ENCODE measurements around the gene PHC2.
A peak's percentile ranks its signal among the peaks of the same experiment; 100 is the strongest.

The PHC2 gene

GRCh38 chr1:33363021-33363420 lies 67.9 kb downstream of the PHC2 start:
- DNase-seq, result no peak
- in situ Hi-C loops (cut with MboI; ENCODE audit: low pct_unique_long_range_greater_than_20kb, low sequenced_read_pairs), result no loop called here

DNA sequence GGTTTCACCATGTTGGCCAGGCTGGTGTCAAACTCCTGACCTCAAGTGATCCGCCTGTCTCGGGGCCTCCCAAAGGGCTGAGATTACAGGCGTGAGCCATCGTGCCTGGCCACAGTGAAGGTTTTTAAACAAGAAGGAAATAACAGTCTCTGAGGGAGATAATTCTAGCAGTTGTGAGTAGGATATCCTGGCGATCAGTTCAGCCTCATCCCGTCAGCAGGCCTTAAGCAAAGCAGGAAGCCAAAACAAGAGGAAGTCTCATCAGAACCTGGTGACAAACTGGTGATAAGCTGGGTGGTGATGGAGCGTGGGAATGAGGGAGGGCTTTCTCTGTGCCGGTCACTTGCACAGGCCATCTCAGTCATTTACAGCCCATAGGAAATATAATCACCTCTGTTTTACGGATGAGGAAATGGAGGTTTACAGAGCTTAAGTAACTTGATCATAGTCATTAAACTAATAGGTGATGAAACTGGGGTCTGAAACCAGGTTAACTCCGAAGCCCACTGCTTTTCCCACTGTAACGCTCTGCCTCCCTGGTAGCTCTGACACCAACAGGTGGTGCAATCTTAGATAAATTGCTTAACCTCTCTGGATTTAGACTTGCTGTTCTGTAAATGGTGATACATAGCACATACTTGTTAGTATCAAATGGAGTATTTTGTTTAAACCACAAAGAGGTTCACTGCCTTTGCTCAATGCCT lies 69.2 kb downstream of the PHC2 start:
- in situ Hi-C loops (cut with MboI; ENCODE audit: low pct_unique_long_range_greater_than_20kb, low sequenced_read_pairs), result no loop called here
- DNase-seq, result peak; percentile 67

DNA sequence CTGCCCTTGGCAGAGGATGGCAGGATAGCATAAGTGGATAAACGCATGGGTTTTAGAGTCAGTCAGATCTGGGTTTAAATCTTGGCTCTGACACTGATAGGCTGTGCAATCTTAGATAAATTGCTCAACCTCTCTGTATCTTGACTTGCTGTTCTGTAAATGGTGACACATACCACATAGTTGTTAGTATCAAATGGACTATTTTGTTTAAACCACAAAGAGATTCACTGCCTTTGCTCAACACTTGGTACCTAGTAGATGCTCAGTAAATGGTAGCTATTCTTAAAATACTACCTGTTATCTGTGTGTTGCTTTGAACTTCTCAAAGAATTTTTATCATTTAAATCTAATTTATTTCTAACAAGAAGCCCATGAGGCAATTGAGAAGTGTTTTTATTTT lies 70.5 kb downstream of the PHC2 start:
- DNase-seq, result no peak
- in situ Hi-C loops (cut with MboI; ENCODE audit: low pct_unique_long_range_greater_than_20kb, low sequenced_read_pairs), result no loop called here

DNA sequence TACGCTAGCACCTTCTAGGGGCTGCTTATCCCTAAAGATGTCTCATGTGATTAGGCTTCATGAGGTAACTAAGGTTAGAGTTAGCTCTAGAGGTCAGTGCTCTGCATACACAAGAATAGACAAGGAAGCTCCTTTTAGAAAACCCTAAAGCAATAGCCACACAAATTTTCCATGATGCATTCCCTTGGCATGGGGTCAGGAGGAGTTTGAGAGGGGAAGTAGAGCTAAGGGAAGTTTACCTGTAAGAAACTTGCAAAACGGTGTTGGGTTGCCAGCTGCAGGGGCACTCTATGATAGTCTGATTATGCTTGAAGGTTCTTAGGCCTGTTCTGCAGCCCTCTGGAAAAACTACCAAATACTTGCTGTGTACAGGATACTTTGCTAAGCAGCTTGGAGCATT lies 71.0 kb downstream of the PHC2 start:
- no peak for DNase-seq

GRCh38 chr1:33358795-33359503 lies 71.9 kb downstream of the PHC2 start:
- DNase-seq, result no peak
- in situ Hi-C loops (cut with MboI; ENCODE audit: low pct_unique_long_range_greater_than_20kb, low sequenced_read_pairs), result no loop called here

More for the DNA sequence above, 71.0 kb downstream of the PHC2 start:
- in situ Hi-C loops (cut with MboI; ENCODE audit: low pct_unique_long_range_greater_than_20kb, low sequenced_read_pairs), result no loop called here

DNA sequence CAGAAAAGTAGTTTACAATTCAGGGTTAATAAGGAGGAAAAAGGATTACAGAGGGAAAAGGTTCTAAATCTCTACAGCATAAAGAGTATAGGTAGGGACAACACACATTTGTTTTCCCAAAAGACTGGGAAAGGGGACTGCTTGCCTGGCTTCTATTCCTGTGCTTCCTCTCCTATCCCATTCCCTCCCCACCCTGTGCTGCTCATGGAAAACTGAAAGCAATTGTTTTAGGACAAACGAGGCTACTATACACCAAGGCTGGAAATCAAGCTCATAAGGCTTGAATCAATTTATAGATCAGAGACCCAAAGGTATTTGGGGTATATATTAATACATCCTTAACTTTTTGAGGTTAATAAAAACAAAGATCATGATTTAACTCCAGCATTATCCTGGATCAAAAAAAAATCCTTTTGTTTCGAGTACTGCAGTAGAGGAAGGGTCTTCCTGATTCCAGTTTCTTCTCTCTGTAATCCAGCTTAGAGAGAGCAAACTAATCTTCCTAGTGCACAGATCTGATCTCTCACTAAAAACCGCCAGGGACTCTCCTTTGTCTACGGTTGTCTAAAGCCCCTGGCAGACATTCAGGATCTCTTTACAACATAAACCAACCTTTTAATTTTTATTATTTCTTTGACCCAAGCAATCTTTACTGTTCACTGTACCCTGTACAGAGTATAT lies 72.6 kb downstream of the PHC2 start:
- DNase-seq, result no peak
- in situ Hi-C loops (cut with MboI; ENCODE audit: low pct_unique_long_range_greater_than_20kb, low sequenced_read_pairs), result no loop called here

DNA sequence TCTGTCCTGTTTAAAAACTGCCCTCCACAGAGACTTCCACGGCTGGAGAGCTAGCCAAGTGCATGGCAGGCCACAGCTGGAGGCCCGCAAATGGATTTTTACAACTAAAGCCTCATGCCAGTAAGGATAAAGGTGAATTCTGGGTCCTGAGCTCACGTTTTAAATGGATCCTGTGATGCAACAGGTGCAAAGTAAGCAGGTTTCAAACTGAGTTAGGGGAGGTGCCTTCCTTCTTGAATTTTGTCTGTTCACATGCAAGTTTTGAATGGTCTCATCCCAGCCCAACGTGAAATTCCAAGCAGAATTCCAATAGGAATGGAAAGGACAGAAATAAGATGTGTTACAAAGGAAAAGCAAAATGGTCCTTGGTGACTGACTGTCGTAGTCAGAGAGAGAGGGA lies 73.8 kb downstream of the PHC2 start:
- DNase-seq, result no peak
- in situ Hi-C loops (cut with MboI; ENCODE audit: low pct_unique_long_range_greater_than_20kb, low sequenced_read_pairs), result no loop called here

DNA sequence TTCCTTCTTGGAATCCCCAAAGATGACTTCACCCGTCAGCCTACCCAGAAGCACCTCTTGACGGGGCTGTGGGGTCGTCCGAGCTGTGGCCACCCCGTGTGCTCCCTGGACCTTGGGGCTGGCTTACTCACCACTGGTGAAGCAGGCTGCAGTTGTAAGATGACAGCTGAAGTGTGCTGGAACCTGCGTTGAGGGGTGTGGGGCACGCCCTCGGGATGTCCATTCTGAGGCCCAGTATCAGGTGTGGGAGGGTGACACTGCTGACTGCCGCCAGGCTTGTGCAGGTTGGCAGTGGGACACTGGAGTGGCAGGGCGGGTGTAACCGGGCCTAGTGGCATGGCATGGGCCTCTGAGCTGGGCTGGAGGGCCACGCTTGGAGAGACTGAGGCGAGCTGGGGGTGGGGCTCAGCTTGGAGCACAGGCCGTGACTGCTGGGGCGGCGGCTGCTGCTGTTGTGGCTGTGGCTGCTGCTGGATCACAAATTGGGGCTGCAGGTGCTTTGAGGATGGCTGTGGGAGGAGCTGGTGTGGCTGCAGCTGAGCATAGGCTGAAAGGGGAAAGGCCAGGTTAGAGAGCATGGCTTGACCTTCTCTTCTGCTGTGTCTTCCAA lies 76.1 kb downstream of the PHC2 start:
- in situ Hi-C loops (cut with MboI; ENCODE audit: low pct_unique_long_range_greater_than_20kb, low sequenced_read_pairs), result no loop called here
- DNase-seq, result no peak

GRCh38 chr1:33353531-33353930 lies 77.4 kb downstream of the PHC2 start:
- in situ Hi-C loops (cut with MboI; ENCODE audit: low pct_unique_long_range_greater_than_20kb, low sequenced_read_pairs), result no loop called here
- DNase-seq, result no peak

- in situ Hi-C loops (cut with MboI; ENCODE audit: low pct_unique_long_range_greater_than_20kb, low sequenced_read_pairs), result no loop called here
- DNase-seq, result no peak
These were observed 79.6 kb downstream of the PHC2 start for GRCh38 chr1:33351281-33351660.

DNA sequence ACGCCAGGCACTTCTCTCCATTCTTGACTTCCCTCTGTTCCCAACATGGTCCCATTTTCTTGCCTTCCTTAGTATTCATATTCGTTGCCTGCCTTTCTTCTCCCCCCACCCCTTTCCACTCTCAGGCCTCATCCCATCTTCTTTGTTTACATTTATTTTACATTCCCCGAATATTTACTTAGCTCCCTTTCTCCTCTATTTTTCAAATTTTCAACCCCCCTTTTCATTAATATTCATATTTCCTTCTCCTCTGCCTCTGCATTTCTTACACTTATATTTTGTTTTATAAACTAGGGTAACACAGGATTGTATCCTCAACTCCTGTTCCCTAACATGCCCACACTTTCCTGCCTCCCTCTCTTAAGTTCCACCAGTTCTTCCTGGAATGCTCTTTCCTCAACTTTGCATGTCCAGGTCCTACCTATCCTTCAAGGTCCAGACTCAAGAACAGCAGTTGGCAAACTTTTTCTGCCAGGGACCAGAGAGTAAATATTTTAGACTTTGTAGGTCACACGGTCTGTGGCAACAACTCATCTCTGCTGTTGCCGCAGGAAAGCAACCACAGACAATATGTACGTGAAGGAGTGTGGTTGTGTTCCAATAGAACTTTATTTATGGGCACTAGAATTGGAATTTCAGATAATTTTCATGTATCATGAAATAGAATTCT lies 80.1 kb downstream of the PHC2 start:
- in situ Hi-C loops (cut with MboI; ENCODE audit: low pct_unique_long_range_greater_than_20kb, low sequenced_read_pairs), result no loop called here
- DNase-seq, result no peak

- in situ Hi-C loops (cut with MboI; ENCODE audit: low pct_unique_long_range_greater_than_20kb, low sequenced_read_pairs), result no loop called here
- peak; percentile 87 for DNase-seq
These were observed 80.9 kb downstream of the PHC2 start for GRCh38 chr1:33349778-33350610.

- no peak for DNase-seq
- in situ Hi-C loops (cut with MboI; ENCODE audit: low pct_unique_long_range_greater_than_20kb, low sequenced_read_pairs), result no loop called here
These were observed 81.7 kb downstream of the PHC2 start for GRCh38 chr1:33349081-33349759.

DNA sequence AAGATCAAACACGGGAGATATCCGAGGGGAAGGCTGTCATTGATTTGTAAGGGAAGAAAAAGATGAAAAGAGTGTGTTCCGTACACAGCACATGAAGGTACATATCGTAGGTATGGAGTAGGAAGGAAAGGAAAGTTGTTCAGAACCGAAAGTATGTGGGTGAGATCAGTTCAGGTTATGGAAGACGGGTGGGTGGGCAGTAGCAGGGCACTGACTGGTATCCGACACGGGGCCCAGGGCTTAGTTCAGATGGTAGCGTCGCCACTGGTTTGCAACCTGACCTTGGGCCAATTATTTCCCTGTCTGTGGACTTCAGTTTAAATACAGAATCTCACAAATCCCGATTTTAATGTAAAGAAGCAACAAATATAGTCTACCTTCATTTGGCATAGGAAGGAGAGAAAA lies 82.2 kb downstream of the PHC2 start:
- DNase-seq, result no peak

GRCh38 chr1:33348194-33348593 lies 82.7 kb downstream of the PHC2 start:
- DNase-seq, result no peak
- in situ Hi-C loops (cut with MboI; ENCODE audit: low pct_unique_long_range_greater_than_20kb, low sequenced_read_pairs), result no loop called here

More for the DNA sequence above, 82.2 kb downstream of the PHC2 start:
- in situ Hi-C loops (cut with MboI; ENCODE audit: low pct_unique_long_range_greater_than_20kb, low sequenced_read_pairs), result no loop called here

DNA sequence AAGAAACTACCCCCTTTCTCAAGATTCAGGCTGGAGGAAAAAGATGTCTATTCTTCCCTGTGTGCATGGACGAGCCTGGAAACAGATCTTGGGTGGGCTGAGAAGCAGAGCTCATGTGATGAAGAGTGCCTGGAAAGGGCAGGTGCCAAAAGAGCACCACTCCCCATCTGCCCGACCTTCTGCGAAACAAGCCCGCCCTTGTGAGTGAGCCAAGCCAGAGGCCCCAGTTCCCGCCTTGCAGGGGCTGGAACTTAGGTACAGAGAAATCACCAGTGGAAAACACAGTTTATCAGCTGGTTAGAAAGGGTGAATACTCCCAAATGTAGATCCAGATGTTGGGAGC lies 83.3 kb downstream of the PHC2 start:
- no peak for DNase-seq
- in situ Hi-C loops (cut with MboI; ENCODE audit: low pct_unique_long_range_greater_than_20kb, low sequenced_read_pairs), result no loop called here

GRCh38 chr1:33346927-33347649 lies 83.8 kb downstream of the PHC2 start:
- in situ Hi-C loops (cut with MboI; ENCODE audit: low pct_unique_long_range_greater_than_20kb, low sequenced_read_pairs), result no loop called here
- DNase-seq, result peak; percentile 69

- in situ Hi-C loops (cut with MboI; ENCODE audit: low pct_unique_long_range_greater_than_20kb, low sequenced_read_pairs), result no loop called here
- DNase-seq, result no peak
These were observed 84.4 kb downstream of the PHC2 start for GRCh38 chr1:33346533-33346926.

Measured in KBM-7 (cell line).